Measurements from ENCODE around the gene MARCHF9.

Gene MARCHF9

GRCh38 chr12:57739387-57739786 lies 15.5 kb upstream of the MARCHF9 start:
- no peak for DNase-seq

DNA sequence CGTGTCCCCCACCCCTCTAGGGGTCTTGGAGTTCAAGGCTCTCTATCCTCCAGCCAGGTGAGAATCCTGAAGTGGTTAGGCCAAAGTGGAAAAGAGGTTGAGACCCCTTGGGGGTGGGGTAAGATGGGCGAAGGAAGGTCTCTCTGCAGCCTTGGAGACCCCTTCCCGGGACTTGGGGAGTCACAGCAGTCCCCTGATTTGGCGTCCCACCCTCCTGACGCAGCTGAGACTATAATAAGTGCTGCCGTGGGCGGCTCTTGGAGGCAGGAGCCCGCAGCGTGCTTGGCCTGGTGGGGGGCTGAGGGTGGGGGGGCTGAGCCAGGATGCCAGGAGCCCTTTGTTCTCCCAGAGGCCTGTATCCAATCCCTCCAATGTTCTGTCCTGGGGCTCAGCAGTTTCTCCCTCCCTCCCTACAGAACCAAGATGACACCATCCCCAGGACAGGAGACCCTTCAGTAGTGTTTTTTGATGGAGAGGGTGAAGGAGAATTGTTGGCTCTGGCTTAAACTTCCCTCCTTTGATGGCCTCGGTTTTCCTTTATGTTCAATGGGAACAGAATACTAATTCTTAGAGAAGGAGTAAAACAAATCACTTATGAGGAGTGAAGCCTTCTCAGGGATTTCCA lies 14.9 kb upstream of the MARCHF9 start:
- DNase-seq = no peak

GRCh38 chr12:57740656-57741412 lies 14.1 kb upstream of the MARCHF9 start:
- peak; percentile 34 for DNase-seq

DNA sequence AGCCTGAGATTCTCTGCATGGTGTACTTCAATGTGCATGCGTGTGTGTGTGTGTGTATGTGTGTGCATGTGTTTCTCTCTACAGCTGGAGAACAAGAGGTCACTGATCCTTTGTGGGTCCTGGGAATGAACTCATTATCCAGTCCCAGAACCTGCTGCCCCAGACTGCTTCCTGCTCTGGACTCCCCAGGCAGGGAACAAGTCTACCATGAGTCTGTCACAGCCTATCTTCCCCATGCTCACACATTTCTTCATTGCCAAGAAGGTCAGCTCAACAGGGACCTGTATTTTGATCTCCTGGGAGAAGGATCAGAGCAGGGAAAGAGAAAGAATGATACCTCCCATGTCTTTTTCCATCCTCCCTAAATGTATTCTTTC lies 13.5 kb upstream of the MARCHF9 start:
- DNase-seq = no peak

- DNase-seq = peak; percentile 63
These were observed 12.8 kb upstream of the MARCHF9 start for GRCh38 chr12:57741844-57742738.

DNA sequence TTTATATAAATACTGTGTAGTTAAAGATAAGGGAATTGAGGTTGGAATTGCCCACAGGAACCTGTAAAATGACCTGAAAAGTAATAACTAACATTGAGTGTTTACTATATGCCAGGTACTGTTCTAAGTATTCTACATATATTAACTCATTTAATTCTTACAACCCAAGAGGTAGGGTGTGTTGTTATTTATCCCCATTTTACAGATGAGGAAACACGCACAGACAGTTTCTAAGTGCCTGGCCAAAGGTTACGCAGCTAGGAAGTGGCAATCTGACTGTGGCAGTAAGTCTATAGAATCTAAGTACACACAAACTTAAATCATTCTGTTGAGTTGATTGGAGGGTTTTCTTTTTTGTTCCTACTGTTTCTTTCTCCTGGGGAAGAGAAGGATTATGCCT lies 11.1 kb upstream of the MARCHF9 start:
- no peak for DNase-seq

DNA sequence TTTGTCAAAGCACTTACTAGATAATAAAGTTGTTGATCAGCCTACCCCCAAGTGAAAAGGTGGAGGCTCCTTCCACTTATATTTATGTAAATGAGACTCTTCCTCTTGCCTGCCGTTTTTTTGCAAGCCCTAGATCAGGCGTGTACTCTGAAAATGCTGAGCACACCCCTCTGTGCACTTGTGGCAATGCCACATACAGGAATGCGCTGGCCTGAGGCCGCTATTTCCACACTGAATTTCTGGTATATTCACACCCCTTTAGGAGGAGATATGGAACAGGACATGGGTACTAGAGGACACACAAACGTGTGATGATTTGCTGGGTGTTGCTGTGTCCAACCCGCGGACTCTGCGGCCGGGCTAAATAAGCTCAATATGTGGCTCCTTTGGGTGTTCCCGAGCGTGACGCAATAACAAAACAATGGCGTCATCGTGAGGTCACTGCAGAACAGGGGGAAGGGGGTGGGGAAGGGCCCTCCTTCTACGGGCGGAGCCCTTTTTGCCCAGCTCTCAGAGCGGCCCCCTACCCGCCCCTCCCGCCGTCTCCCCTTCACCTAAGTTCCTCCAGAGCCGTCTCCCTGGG lies 10.6 kb upstream of the MARCHF9 start:
- peak; percentile 83 for DNase-seq

- DNase-seq = peak; percentile 99
These were observed 10.0 kb upstream of the MARCHF9 start, which contains the start of gene TSPAN31 for GRCh38 chr12:57744777-57745484. Gene TSPAN31 (plus strand): TSS chr12:57745039. CDS start chr12:57745155, 116 bp downstream.

- peak; percentile 28 for DNase-seq
These were observed 9.4 kb upstream of the MARCHF9 start for GRCh38 chr12:57745485-57745881.

DNA sequence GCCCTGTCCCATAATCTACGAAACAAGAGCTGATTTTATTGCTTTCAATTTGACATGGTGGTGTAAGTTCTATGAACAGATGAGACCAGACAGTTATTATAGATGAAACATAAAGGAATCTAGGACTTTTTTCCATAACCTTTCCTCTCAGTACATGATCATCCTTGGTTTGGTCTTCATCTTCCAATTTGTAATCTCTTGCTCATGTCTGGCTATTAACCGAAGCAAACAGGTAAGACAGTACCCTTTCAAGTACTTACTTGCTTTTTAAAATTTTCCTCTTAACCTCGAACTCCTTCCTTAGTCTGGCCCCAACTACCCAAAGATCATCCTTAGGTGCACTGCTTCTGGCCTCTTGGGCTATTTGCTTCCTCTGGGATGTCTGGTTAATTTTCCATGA lies 8.9 kb upstream of the MARCHF9 start:
- DNase-seq = no peak

- no peak for DNase-seq
These were observed 5.8 kb upstream of the MARCHF9 start for GRCh38 chr12:57749061-57749460.

GRCh38 chr12:57750561-57751431 lies 4.1 kb upstream of the MARCHF9 start:
- no peak for DNase-seq

- DNase-seq = no peak
These were observed 3.5 kb upstream of the MARCHF9 start for GRCh38 chr12:57751432-57751787.

- DNase-seq = peak; percentile 98
These were observed 2.9 kb upstream of the MARCHF9 start, which contains the start of gene CDK4 for GRCh38 chr12:57751788-57752667. Gene CDK4 (minus strand): TSS chr12:57752310. CDS start chr12:57751717, 593 bp downstream.

DNA sequence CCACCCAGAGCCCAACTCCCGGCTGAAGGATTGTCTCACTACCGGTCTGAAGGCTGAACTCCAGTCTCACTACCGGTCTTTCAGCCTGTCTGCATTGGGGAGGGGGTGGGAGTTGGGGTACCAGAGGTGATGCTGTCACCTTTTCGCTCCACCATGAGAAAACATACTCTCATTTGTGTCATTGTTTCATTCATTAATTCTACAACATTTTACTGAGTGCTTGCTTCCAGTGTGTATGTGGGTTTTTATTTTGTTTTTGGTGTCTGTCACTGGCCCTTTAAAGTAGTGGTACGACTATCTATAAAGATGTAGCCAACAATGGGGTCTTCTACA lies 2.3 kb upstream of the MARCHF9 start:
- no peak for DNase-seq

DNA sequence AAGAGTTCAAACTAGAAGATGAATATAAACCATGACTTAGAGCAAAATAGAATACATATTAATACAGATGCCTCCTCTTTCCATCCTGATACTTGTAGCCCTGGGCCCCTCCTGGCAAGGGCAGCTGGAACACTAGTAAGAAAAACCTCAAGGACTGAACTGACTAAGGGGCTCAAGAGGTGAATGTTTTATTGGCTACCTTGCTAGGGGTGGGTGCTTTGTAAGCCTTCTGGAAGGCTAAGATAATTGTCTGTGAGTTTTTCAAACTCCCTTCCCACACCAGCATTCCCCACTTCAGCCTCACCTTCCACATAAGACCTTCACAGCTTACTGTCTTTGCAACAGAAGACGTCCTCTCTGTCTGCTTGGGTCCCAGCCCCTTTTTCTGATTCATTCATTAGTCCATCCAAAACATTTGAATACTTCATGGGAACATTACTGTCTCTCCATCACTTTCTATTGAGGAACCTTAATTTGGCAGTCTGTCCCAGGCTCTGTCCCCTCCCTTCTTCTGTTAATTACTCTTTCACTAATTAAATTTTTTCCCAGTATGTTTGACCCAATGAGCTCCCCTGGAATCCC lies 1.1 kb upstream of the MARCHF9 start:
- no peak for DNase-seq

GRCh38 chr12:57755194-57755453 lies 221 bp downstream of the MARCHF9 start:
- no peak for DNase-seq

DNA sequence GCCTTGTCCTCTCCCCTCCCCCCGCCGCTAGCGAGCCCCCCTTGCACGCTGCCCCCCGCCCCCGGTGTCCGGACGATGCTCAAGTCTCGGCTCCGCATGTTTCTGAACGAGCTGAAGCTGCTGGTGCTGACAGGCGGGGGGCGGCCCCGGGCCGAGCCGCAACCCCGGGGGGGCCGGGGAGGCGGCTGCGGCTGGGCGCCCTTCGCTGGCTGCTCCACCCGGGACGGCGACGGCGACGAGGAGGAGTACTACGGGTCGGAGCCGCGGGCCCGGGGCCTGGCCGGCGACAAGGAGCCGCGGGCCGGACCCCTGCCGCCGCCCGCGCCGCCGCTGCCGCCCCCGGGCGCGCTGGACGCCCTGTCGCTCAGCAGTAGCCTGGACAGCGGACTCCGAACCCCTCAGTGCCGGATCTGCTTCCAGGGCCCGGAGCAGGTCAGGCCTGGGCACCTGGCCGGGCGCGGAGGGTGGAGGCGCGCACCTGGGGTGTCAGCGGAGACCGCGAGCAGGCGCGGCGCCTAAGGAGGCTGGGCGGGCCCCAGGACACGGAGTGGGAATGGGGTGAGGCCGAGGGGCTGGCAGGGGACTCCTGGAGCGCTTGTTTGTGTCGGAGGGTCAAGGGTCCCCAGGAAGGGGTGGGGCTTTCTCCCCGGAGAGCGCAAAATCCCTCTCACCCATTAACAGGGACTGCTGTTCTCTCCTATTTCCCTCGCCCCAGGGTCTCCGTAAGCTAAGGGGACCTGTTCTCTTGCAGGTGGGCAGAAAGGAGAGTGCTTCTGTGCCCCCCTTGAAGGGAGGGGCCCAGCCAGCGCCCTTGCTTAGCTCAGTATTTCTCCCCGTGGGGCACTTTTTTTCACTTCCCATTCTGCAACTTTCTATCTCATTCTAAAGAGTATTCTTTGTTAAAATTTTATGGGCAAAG lies 810 bp downstream of the MARCHF9 start:
- DNase-seq = no peak

Data from inflammatory macrophage treated with lipopolysaccharide for 4 hours (primary cell).